ENCODE results near the gene FAM151A. TPM values are rescaled to one million over a fixed set of nuclear protein-coding genes. Genes with fewer than 3 reads are reported as not detected.
"Not testable (repeated sequence)": the region's sequence is repeated elsewhere in the genome, so short reads cannot be mapped to it uniquely, and the experiment has no call there.

Gene FAM151A
- total RNA-seq, 2 donors from 2014 or later, result 0.15 to 0.29 TPM

DNA sequence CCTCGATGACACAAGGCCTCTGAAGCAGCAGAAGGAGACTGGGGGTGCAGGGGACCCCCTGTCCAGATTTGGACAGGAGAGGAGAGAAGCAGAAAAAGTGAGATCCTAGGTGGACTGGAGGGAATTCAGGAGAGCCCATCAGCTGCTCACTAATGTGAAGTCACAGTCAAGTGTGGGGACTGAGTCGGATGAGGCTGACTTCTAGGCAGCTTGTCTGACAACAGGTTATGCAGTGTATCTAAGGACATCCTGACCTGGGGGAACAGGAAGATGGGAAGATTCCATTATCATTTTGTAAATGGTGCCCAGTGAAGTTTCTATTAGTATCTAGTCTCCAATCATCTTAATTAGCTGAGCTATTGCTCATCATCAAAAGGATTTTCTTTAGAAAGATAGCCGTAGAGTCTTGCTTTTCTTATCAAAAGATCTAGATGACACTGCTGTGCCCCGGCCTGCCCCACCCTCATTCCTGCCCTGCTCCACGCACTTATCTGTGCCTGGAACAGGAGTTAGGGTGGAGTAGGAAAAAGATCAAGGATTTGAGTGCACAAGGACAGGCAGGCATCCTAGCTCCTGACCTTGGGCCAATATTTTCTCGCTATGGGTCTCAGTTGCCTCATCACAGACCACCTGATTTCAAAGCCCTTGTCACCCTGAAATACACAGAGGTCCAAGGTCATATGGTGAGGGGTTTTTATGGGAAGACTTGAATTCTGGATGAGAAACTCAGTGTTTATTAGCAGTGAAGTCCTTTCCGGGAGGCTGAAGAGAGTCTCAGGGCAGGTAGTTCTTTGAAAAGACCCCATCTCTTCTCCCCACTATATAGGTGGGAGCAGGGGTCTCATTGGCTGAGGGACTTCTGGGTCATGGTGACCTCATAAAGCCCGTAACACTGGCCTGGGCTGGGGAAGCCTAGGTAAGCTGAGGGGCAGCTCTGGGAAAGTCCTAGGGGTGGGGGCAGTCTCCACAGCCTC lies 17.8 kb upstream of the FAM151A start, which contains the start of gene MROH7:
Gene MROH7 (plus strand): TSS at position 924 of the 974 bp plus-strand sequence. CDS start 11,141 bp downstream, outside the sequence.
- ATAC-seq (no peak), DNase-seq (no peak)
- intact Hi-C loops (cut with DNase I), result no loop called here

DNA sequence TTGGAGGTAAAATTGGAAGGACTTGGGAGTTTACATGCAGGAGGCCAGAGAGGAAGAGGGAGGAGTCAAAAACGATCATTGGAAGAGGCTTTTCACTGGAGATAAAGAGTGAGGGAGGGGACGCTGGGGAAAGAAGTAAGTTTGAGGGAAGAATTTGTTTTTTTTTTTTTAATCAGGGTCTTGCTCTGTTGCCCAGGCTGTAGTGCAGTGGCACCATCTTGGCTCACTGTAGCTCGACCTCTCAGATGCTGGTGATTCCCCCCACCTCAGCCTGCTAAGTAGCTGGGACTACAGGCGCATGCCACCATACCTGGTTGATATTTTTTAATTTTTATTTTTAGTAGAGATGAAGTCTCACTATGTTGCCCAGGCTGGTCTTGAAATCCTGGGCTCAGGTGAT lies 17.0 kb upstream of the FAM151A start:
- intact Hi-C loops (cut with DNase I), result no loop called here

DNA sequence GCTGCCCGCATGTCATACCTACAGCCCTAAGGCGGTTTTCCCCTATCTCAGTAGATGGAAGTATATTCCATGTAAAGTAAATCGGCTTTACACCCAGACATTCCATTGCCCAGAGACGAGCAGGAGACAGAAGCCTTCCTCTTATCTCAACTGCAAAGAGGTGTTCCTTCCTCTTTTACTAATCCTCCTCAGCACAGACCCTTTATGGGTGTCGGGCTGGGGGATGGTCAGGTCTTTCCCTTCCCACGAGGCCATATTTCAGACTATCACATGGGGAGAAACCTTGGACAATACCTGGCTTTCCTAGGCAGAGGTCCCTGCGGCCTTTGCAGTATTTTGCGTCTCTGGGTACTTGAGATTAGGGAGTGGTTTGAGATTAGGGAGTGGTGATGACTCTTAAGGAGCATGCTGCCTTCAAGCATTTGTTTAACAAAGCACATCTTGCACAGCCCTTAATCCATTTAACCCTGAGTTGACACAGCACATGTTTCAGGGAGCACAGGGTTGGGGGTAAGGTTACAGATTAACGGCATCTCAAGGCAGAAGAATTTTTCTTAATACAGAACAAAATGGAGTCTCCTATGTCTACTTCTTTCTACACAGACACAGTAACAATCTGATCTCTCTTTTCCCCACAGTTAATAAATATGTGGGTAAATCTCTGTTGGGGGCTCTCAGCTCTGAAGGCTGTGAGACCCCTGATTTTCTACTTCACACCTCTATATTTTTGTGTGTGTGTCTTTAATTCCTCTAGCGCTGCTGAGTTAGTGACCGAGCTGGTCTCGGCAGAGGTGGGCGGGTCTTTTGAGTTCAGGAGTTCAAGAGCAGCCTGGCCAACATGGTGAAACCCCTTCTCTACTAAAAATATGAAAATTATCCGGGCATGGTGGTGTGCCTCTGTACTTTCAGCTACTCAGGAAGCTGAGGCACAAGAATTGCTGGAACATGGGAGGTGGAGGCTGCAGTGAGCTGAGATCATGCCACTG lies 13.4 kb upstream of the FAM151A start:
- ATAC-seq; DNase-seq; intact Hi-C loops (cut with DNase I): not testable (repeated sequence)

More for the DNA sequence above, 17.0 kb upstream of the FAM151A start:
- DNase-seq, result no peak
- ATAC-seq, result no peak

DNA sequence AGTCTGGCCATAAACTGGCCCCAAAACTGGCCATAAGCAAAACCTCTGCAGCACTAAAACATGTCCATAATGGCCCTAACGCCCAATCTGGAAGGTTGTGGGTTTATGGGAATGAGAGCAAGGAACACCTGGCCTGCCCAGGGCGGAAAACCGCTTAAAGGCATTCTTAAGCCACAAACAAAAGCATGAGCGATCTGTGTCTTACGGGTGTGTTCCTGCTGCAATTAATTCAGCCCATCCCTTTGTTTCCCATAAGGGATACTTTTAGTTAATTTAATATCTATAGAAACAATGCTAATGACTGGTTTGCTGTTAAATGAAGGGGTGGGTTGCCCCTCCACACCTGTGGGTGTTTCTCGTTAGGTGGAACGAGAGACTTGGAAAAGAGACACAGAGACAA lies 12.5 kb upstream of the FAM151A start:
- ATAC-seq, DNase-seq: not testable (repeated sequence)

DNA sequence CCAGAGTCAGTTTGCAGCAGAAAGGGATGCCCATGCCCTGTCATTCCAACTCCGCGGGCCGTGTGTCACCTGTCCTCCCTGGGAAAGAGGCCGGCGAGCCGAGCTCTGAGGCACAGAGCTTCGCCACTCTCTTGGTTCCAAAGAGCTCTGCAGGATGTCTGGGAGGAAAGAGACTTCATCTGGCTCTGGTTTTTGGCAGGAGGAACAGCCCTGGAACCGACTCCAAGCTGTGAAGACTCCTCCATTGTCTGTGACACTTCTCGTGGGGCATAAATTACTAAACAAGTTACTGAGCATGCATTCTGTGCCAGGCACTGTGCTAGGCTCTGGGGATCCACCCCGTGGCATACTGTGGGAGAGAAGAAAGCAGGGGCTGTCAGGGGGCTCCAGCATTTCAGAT lies 3.9 kb upstream of the FAM151A start:
- intact Hi-C loops (cut with DNase I), result no loop called here
- ATAC-seq (no peak), DNase-seq (no peak)

More for the DNA sequence above, 12.5 kb upstream of the FAM151A start:
- intact Hi-C loops (cut with DNase I), result not testable (repeated sequence)

DNA sequence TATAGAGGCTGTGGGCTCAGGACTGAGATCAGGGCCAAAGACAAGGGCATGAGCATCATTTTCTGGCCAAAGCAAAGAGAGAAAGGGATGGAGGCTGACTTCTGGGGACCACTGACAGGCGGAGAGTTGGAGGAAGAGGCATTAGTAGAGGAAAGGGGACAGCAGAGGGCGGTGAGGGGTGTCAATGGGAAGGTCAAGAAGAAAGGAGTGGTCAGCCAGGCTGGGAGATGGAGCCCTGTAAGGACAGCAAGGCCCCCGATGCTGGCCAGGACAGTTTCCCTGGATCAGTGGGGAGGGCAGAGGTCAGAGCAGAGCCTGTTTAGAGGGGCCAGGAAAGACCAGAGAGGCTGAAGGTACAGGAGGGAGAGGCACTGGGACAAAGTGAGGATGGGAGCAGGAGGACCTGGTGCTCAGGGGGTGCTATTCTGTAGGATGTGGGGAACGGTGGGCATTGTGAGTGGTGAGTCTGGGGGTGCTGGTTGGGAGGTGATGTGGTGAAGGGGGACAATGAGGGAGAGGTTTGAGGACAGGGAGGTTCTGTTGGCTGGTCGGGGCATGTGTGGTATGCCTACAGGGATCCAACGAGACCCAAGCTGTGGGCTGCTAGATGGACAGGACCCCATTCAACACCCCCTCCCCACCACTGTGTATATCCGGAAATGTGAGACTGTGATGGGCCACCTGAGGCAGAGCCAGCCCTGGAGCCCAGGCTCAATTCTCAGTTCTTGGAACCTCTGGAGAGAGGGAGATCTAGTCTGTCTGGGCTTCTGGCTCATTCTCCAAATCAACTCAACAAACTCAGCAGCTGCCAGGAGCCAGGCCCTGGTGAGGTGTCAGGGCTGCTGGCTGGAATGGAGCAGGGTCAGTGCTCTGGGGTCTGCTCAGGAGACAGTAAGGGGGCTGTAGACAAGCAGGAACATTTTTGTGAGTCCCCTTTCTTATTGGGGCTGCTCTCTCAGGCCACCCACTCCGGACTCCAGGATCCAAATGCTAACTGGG lies 1.4 kb upstream of the FAM151A start:
- intact Hi-C loops (cut with DNase I), result no loop called here
- ATAC-seq (peak; percentile 12 to 75), DNase-seq (no peak)

DNA sequence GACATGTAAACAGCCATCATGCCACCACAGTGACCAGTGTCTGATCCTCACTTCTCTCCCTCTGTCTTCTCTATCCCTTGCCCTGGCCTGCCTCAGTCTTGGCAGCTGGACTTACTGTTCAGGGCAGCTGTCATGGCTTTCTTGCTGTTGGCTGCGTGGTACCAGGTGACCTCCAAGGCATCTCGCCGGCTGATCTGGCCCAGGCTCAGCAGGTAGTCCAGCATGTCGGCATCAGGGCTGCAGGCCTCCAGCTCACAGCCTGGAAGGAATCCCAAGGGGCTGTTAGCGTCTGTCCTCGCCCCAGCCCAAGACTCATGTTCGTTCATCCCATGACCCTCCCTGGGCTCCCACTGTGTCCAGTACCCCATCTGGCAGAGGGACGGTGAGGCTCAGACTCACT lies 3.6 kb downstream of the FAM151A start:
- intact Hi-C loops (cut with DNase I), result no loop called here
- no peak for ATAC-seq
- no peak for DNase-seq

DNA sequence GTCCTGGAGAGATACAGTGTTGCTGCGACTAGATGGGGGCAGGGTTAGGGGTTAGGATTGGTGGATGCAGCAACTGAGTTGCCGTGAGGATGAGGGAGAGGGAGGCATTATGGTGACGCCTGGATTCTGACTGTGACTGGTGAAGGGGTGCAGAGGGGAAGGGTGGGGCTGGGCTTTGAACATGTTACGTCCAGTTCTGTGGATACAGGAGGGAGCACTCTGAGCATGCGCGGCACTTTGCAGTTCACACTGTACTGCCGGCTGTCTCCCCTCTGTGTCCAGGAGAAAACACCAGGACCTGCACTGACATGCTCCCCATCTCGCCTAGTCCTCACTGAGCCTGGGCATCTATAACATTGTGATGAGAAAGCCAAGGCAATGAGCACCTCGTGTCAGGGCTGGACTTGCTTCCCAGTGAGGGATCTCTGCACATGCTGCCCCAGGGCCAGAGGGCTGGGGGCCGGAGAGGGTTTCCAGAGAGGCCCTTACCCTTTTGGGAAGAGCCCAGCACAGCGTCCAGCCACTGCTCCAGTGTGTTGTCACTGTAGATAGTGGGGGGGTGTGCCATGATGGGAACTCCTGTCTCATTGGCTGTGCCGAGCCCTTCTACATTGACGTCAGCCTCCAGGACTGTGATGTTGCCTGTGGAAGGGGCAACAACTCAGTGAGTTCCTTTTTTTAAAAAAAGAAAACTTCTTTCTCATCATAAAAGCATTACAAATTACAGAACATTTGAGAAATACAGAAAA lies 7.6 kb downstream of the FAM151A start:
- no peak for DNase-seq
- peak; percentile 53 to 59 for ATAC-seq
- intact Hi-C loops (cut with DNase I), result no loop called here

DNA sequence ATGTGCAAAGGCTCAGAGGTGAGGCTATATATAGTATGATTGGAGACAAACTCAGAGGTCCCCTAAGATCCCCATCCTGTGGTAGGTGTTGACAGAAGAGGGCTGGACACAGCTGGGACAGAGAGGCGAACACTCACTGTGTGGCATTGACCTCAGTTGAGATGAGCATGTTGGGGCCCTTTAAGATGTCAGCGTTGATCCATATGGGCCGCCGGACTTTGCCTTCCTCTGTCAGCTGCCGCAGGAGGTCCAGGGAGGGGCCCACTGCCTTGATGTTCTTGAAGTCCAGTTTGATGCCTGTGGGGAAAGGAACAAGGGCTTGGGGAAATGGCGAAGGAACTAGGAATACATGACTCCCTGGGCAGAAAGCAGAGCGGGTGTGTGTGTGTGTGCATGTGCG lies 8.8 kb downstream of the FAM151A start:
- DNase-seq (no peak), ATAC-seq (no peak)
- intact Hi-C loops (cut with DNase I), result no loop called here

DNA sequence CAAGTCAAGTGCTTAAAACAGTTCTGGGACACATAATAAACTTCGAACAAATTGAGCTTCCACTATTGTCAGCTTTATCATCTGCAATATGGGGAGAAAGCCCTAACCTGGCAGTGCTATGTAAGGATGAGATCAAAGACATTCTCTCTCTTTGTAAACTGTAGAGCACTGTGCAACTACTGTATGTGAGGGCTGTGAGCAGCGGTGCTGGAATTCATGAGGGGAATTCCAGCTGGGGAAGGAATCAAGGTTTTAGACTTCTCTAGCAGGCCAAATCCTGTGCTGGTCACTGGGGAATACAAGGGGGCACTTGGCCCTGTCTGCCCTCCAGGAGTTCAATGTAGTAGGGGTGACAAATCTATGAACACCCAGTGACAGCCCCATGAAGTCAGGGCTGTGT lies 9.3 kb downstream of the FAM151A start:
- ATAC-seq, result no peak
- DNase-seq, result no peak
- intact Hi-C loops (cut with DNase I), result no loop called here

DNA sequence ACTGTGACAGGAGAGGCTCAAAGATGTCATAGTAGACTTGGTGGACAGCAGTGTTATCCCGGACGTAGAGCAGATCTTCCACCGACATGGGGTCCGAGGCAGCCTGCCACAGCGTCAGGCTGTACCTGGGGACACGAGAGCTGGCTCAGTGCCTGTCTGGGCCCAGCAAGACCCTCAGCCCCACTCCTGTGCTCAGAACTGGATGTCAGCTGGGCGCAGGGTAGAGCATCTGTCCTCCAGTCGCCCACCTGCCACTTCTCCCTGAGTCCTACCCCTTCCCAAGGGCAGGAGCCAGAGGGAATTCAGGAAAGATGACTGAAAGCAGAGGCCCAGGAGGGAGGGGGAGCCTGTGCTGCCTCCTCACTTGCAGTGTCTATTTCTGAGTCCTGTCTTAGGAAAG lies 11.7 kb downstream of the FAM151A start:
- DNase-seq, result no peak
- no peak for ATAC-seq
- intact Hi-C loops (cut with DNase I), result no loop called here

DNA sequence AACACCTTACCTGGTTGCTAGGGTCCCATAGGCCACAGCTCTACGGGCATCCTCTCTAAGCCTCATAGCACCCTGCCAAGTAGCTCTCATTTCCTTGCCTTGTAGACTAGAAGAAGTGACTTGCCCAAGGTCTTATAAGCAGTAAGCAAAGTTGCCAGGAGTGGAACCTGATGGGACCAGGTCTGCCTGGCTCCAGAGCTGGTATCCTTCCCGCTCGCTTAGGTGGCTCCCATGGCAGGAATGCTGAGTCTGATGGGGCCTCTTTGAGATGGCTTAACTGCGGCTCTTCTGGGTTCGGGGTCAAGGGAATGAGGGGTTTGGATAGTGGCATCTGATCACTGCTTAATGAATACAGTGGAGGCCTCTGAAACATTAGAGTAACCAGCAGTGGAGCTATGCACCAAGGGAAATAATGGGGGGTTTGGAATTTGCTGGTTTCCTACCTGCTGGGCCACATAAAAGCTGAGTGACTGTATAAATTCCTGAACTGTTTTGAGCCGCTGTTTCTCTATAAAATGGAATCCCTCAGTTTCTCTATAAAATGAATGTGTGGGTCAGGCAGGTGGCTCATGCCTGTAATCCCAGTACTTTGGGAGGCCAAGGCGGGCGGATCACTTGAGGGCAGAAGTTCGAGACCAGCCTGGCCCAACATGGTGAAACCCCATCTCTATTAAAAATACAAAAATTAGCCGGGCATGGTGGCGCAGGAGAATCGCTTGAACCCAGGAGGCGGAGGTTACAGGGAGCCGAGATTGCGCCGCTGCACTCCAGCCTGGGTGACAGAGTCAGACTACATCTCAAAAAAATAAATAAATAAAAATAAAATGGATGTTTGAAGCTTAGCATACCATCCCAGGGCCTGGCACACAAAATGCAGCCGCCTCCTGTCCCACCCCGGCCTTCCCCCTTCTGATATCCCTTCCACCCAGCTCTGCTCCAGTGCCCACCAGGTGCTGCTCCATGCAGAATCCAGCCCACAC lies 12.4 kb downstream of the FAM151A start:
- DNase-seq (no peak), ATAC-seq (no peak)
- intact Hi-C loops (cut with DNase I), result no loop called here

DNA sequence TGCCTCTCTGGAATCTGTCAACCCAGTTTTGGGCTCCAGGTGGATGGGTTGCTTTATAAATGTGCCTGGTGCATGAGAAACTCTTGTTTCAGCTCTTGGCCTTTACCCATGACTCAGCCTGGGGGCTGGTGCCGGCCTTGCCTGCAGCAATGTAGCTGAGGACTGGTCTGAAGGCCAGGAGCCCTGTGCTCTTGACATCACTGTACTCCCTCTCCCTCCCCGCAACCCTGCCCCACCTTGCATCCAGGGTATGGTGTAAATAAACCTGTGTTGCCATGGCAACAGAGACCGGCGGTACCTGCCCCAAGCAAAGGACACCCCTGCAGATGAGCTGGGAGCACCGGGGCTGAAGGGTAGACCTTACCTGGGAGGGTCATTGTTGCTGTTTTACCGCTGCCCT lies 13.3 kb downstream of the FAM151A start:
- DNase-seq, result no peak
- intact Hi-C loops (cut with DNase I), result no loop called here
- ATAC-seq, result no peak

DNA sequence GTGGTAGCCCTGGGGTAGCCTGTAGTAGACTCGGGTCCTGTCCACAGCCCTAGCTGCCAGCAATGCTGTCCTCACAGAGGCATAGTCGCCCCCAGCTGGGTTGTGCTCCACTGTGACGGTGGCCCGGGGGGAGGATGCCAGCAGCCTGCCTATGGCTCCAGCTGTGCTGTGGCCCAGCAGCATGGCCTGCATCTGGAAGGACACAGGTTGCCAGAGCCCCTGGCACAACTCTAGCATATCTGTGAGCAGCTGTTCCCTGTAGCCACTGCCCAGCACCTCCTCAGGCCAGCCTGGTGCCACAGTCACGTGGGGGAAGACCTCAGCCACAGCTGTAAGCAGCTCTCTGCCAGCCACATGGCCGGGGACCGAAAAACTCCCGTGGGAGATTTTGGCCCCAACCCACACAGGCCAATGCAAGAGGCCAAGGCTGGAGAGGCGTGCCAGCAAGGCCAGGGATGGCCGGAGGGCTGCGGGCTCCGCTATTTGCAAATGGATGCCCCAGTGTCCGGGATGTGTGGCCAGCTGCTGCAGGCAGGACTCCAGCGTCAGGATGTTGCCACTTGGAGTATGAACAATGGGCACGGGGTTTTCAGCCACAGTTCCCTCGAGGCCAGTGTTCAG lies 13.9 kb downstream of the FAM151A start:
- DNase-seq (no peak), ATAC-seq (peak; percentile 11 to 86)
- intact Hi-C loops (cut with DNase I), result no loop called here

DNA sequence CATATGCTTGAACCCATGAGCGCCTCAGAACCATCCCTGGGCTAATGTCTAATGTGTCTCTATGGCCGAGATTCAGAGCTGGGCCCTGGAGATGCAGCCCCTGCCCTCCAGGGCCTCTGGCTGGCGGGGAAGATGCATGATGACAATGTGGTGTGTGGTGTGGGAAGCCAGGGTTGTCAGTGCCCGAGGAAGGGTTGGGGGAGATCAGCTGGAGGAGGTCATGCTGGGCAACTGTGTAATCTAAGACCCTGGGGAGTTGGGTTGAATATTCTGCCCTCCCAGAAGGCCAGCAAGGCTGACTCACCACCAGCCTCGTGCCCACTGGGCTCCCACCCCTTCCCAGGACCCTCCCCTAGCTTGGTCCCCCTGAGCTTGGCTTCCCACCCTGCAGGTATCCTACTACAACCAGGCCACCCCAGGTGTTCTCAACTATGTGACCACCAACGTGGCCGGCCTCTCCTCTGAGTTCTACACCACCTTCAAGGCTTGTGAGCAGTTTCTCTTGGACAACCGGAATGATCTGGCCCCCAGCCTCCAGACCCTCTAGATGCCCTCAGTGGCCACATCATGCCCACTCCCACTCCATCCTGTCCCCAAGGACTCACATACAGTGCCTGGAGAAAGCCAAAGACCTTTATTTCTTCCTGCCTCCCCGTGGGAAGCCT lies 14.6 kb downstream of the FAM151A start:
- ATAC-seq, result no peak
- intact Hi-C loops (cut with DNase I), result no loop called here
- no peak for DNase-seq

All from left cardiac atrium (tissue), 4 donors.